AG10803 (cell line): Measurements from ENCODE around the gene FAM53A.
"Not testable (repeated sequence)": the region's sequence is repeated elsewhere in the genome, so short reads cannot be mapped to it uniquely, and the experiment has no call there.

ENCODE experiments used
- DNase-seq: peaks from one replicate; pipeline ENCODE4 v3.0.0; 2010; ENCODE audit warnings: low read depth
- H3K4me3 ChIP-seq: 2 replicates; pipeline ENCODE4 v1.5.1; 2011; ENCODE audit warnings: mild to moderate bottlenecking, low read length, control low read depth
- CTCF ChIP-seq: conservative IDR thresholded peaks from 2 replicates; pipeline ENCODE4 v1.5.1; 2011; ENCODE audit warnings: mild to moderate bottlenecking, low read length, control low read depth, inconsistent platforms

FAM53A gene

GRCh38 chr4:1642196-1642951 is 41.7 kb downstream of the FAM53A start:
- no peak overlapping the region for H3K4me3 ChIP-seq
- no peak for DNase-seq
- TF ChIP-seq CTCF: no peak

DNA sequence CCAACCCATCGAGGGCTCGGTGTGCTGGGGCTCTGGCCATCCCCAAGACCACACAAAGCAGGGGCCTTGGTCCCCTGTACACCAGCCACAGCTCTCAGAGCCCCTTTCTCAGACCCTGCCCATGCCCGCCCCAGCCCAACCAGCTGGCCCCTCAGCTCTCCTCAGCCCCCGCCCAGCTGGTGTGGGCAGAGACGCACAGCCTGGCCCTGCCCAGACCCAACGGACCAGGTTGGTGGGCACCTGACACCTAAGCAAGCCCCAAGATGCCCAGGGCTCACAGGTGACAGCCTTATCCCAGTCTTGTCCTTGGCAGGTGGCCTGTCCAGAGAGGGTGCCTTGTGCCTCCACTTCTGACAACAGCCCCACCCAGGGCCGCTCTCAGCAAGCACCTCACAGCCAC is 42.4 kb downstream of the FAM53A start:
- TF ChIP-seq CTCF: no peak
- no peak for DNase-seq
- H3K4me3 ChIP-seq: no peak overlapping the region

DNA sequence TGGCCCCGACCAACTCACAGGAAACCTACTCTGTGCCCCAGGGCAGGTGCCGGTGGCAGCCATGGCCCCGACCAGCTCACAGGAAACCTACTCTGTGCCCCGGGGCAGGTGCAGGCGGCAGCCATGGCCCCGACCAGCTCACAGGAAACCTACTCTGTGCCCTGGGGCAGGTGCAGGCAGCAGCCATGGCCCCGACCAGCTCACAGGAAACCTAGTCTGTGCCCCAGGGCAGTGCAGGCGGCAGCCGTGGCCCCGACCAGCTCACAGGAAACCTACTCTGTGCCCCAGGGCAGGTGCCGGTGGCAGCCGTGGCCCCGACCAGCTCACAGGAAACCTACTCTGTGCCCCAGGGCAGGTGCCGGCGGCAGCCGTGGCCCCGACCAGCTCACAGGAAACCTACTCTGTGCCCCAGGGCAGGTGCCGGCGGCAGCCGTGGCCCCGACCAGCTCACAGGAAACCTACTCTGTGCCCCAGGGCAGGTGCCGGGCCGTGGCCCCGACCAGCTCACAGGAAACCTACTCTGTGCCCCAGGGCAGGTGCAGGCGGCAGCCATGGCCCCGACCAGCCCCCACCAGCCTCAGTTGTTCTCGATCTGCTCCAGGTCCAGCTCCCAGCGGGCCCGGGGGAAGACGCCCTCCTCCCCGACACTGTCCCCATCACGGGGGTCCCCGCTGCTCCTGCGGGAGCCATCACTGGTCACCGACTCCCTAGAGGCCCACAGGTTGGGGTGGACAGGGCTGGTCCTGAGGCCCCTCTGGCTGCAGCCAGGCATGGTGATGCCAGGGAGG is 43.2 kb downstream of the FAM53A start:
- not testable (repeated sequence) for DNase-seq, H3K4me3 ChIP-seq

GRCh38 chr4:1640190-1640589 is 43.9 kb downstream of the FAM53A start:
- no peak for DNase-seq
- no peak overlapping the region for H3K4me3 ChIP-seq
- TF ChIP-seq CTCF: no peak

GRCh38 chr4:1639299-1639868 is 44.7 kb downstream of the FAM53A start:
- no peak overlapping the region for H3K4me3 ChIP-seq
- DNase-seq: no peak
- TF ChIP-seq CTCF: no peak

GRCh38 chr4:1638873-1639272 is 45.2 kb downstream of the FAM53A start:
- no peak for TF ChIP-seq CTCF
- DNase-seq: no peak
- H3K4me3 ChIP-seq: no peak overlapping the region

- no peak for TF ChIP-seq CTCF
- no peak for DNase-seq
- no peak overlapping the region for H3K4me3 ChIP-seq
Observed at GRCh38 chr4:1638272-1638598, 45.9 kb downstream of the FAM53A start.
